Gastroesophageal sphincter (tissue), 4 donors: Measurements from ENCODE around the gene OR51Q1. TPM values are rescaled to one million over a fixed set of nuclear protein-coding genes. Genes with fewer than 3 reads are reported as not detected.

ENCODE experiments used
- ATAC-seq: fragments of 150-250 bp; one replicate; pipeline ENCODE4 v1.9.1; 2016; ENCODE audit warnings: mild to moderate bottlenecking, moderate library complexity
- H3K27ac ChIP-seq, 4 donors: fragments of 200-600 bp; sonication (generic) in 3 of 4; 1 replicate in 3 of 4; 2 replicates in 1 of 4; pipeline ENCODE4 v1.5.1; 2016 to 2019
- H3K27me3 ChIP-seq: fragments of 200-600 bp; sonication (generic); one replicate; pipeline ENCODE4 v1.5.1; 2019
- H3K36me3 ChIP-seq, 2 donors: fragments of 200-600 bp; sonication (generic); one replicate each; pipeline ENCODE4 v1.5.1; 2019; ENCODE audit warnings: control low read depth in 1 of 2
- H3K4me1 ChIP-seq, 3 donors: fragments of 200-600 bp; sonication (generic); 1 replicate in 2 of 3; 2 replicates in 1 of 3; pipeline ENCODE4 v1.5.1; 2016 to 2019; ENCODE audit warnings: control low read depth in 2 of 3
- H3K4me3 ChIP-seq, 2 donors: fragments of 200-600 bp; sonication (generic); one replicate each; pipeline ENCODE4 v1.5.1; 2019; ENCODE audit warnings: mild to moderate bottlenecking in 1 of 2, moderate library complexity in 1 of 2
- H3K9me3 ChIP-seq, 3 donors: fragments of 200-600 bp; sonication (generic); one replicate each; pipeline ENCODE4 v1.5.1; 2017 to 2019; ENCODE audit warnings: control low read depth in 2 of 3
- CTCF ChIP-seq, 4 experiments: fragments of 200-600 bp in 2 of 4; fragments of 450-650 bp in 2 of 4; sonication (generic) in 1 of 4; IDR thresholded peaks; one replicate each; pipeline ENCODE4 v1.5.1; 2017 to 2019; ENCODE audit warnings: antibody characterized with exemption in 4 of 4, mild to moderate bottlenecking in 2 of 4, moderate library complexity in 2 of 4
- EP300 ChIP-seq: sonication (generic); formaldehyde crosslinking; IDR thresholded peaks from one replicate; pipeline ENCODE4 v1.6.1; 2017; ENCODE audit warnings: antibody characterized with exemption, mild to moderate bottlenecking
- POLR2A ChIP-seq, 2 donors: fragments of 450-650 bp; IDR thresholded peaks; one replicate each; pipeline ENCODE4 v1.6.1; 2017; ENCODE audit warnings: antibody characterized with exemption in 2 of 2, mild to moderate bottlenecking in 2 of 2, moderate library complexity in 1 of 2
- POLR2AphosphoS5 ChIP-seq: sonication (generic); formaldehyde crosslinking; IDR thresholded peaks from one replicate; pipeline ENCODE4 v1.6.1; 2017; ENCODE audit warnings: antibody characterized with exemption
- WGBS, 2 donors: methylation state at CpG; one replicate each; pipeline ENCODE4 v1.1.5; 2018; ENCODE audit warnings: low coverage in 1 of 2; 5-methylcytosine and 5-hydroxymethylcytosine counted together
- total RNA-seq, 4 donors: library from RNA; depleted of rRNA; stranded (reverse); fragments of >200 nt; gene quantifications; one replicate each; pipeline ENCODE4 v1.1.0, GENCODE V29; 2016

Gene OR51Q1
- total RNA-seq, 4 donors from 2014 or later: not detected

- Histone ChIP-seq H3K4me3 (no peak overlapping the region), H3K4me1 (no peaks in the 10 kb centered on the region), H3K36me3 (no peaks in the 10 kb centered on the region), H3K27ac (no peak overlapping the region), H3K9me3 (no peaks in the 10 kb centered on the region), H3K27me3 (no peaks in the 10 kb centered on the region)
- no peak for TF ChIP-seq POLR2AphosphoS5
- no peak for TF ChIP-seq CTCF (IDR thresholded peaks at IDR 0.05)
- TF ChIP-seq POLR2A (IDR thresholded peaks at IDR 0.05): no peak
- TF ChIP-seq EP300: no peak
- no peak for ATAC-seq
- 88 to 92% methylated on average over 2 to 7 of the region's 14 CpGs for WGBS, 2 donors
These were observed 39.2 kb downstream of the OR51Q1 start for GRCh38 chr11:5460983-5461621.

- TF ChIP-seq EP300: no peak
- TF ChIP-seq POLR2AphosphoS5: no peak
- no peak for TF ChIP-seq CTCF (IDR thresholded peaks at IDR 0.05)
- H3K4me1 ChIP-seq: no peaks in the 10 kb centered on the region
- H3K9me3 ChIP-seq: no peaks in the 10 kb centered on the region
- no peak overlapping the region for H3K4me3 ChIP-seq
- ATAC-seq: no peak
- no peak overlapping the region for H3K27ac ChIP-seq
- WGBS, 2 donors: 30 to 57% methylated on average over 1 to 2 of the region's 2 CpGs
- no peaks in the 10 kb centered on the region for H3K36me3 ChIP-seq
- no peaks in the 10 kb centered on the region for H3K27me3 ChIP-seq
These were observed 45.6 kb downstream of the OR51Q1 start for GRCh38 chr11:5467527-5467926.

Other genes with a start within 250 kb of the OR51Q1 start
- gene OR51V1, start 221.4 kb upstream of the OR51Q1 start, total RNA-seq: not detected
- gene HBB, start 195.0 kb upstream of the OR51Q1 start, total RNA-seq: 100 to 1,000 TPM in 2 of 4 donors, 10 to 100 TPM in 1, not detected in 1; 16.1 to 148 (median 132) TPM
- not detected for gene HBD, start 187.6 kb upstream of the OR51Q1 start, total RNA-seq
- not detected for gene HBG1, start 172.3 kb upstream of the OR51Q1 start, total RNA-seq
- gene HBG2, start 167.3 kb upstream of the OR51Q1 start, total RNA-seq: not detected
- gene HBE1, start 152.2 kb upstream of the OR51Q1 start, total RNA-seq: under 1 TPM in 1 of 4 donors, not detected in 3; 0.67 TPM
- not detected for gene OR51B4, start 120.2 kb upstream of the OR51Q1 start, total RNA-seq
- gene OR51B2, start 97.8 kb upstream of the OR51Q1 start, total RNA-seq: under 1 TPM in 1 of 4 donors, not detected in 3; 0.67 TPM
- gene OR51B5, start 78.6 kb upstream of the OR51Q1 start, total RNA-seq: not detected
- gene OR51B6, start 70.6 kb upstream of the OR51Q1 start, total RNA-seq: not detected
- not detected for gene OR51M1, start 38.3 kb upstream of the OR51Q1 start, total RNA-seq
- gene OR51I1, start 19.4 kb downstream of the OR51Q1 start, total RNA-seq: not detected
- gene OR51I2, start 27.2 kb downstream of the OR51Q1 start, total RNA-seq: not detected
- gene OR52D1, start 66.6 kb downstream of the OR51Q1 start, total RNA-seq: not detected
- under 1 TPM in 3 of 4 donors, not detected in 1; 0.15 to 0.62 (median 0.40) TPM for gene UBQLN3, start 87.8 kb downstream of the OR51Q1 start, total RNA-seq
- gene UBQLNL, start 94.6 kb downstream of the OR51Q1 start, total RNA-seq: under 1 TPM in 3 of 4 donors, not detected in 1; 0.27 to 0.62 (median 0.31) TPM
- gene OR52H1, start 126.4 kb downstream of the OR51Q1 start, total RNA-seq: under 1 TPM in 1 of 4 donors, not detected in 3; 0.54 TPM
- gene OR52B6, start 158.8 kb downstream of the OR51Q1 start, total RNA-seq: not detected
- gene TRIM6, start 174.5 kb downstream of the OR51Q1 start, total RNA-seq: 1 to 10 TPM; 1.6 to 5.6 (median 2.1) TPM
- gene TRIM34, start 202.9 kb downstream of the OR51Q1 start, total RNA-seq: 1 to 10 TPM; 3.8 to 9.2 (median 4.5) TPM